GM21786 (cell line): ENCODE results near the gene SPTBN1.

Experiments used
- ATAC-seq: cut with Tn5 transposase; IDR thresholded peaks from one replicate; pipeline ENCODE4 v1.9.1; 2021; ENCODE audit not compliant: unreplicated experiment

The SPTBN1 gene

GRCh38 chr2:54603796-54604195 lies 147.7 kb downstream of the SPTBN1 start:
- no peak for ATAC-seq

GRCh38 chr2:54604871-54605270 lies 148.7 kb downstream of the SPTBN1 start:
- peak; percentile 32 for ATAC-seq

- ATAC-seq: no peak
Measured at GRCh38 chr2:54605836-54606235, 149.7 kb downstream of the SPTBN1 start.

- ATAC-seq: no peak
Measured at GRCh38 chr2:54606393-54606958, 150.3 kb downstream of the SPTBN1 start.

- ATAC-seq: no peak
Measured at GRCh38 chr2:54608224-54608623, 152.1 kb downstream of the SPTBN1 start.

- ATAC-seq: no peak
Measured at GRCh38 chr2:54609241-54609640, 153.1 kb downstream of the SPTBN1 start.

GRCh38 chr2:54609647-54610046 lies 153.5 kb downstream of the SPTBN1 start:
- no peak for ATAC-seq

- no peak for ATAC-seq
Measured at GRCh38 chr2:54610700-54611099, 154.6 kb downstream of the SPTBN1 start.

GRCh38 chr2:54611830-54612545 lies 155.9 kb downstream of the SPTBN1 start:
- no peak for ATAC-seq

GRCh38 chr2:54613386-54613785 lies 157.3 kb downstream of the SPTBN1 start:
- ATAC-seq: no peak

GRCh38 chr2:54613794-54614257 lies 157.7 kb downstream of the SPTBN1 start:
- ATAC-seq: no peak

- ATAC-seq: no peak
Measured at GRCh38 chr2:54614819-54615218, 158.7 kb downstream of the SPTBN1 start.

- no peak for ATAC-seq
Measured at GRCh38 chr2:54615832-54616534, 159.9 kb downstream of the SPTBN1 start.

GRCh38 chr2:54617409-54617808 lies 161.3 kb downstream of the SPTBN1 start:
- ATAC-seq: no peak

- ATAC-seq: no peak
Measured at GRCh38 chr2:54618646-54619565, 162.8 kb downstream of the SPTBN1 start.

GRCh38 chr2:54619660-54620231 lies 163.6 kb downstream of the SPTBN1 start:
- ATAC-seq: no peak

- ATAC-seq: no peak
Measured at GRCh38 chr2:54620948-54621347, 164.8 kb downstream of the SPTBN1 start.

GRCh38 chr2:54624591-54625071 lies 168.5 kb downstream of the SPTBN1 start:
- no peak for ATAC-seq

GRCh38 chr2:54626131-54626530 lies 170.0 kb downstream of the SPTBN1 start:
- no peak for ATAC-seq

GRCh38 chr2:54626884-54627283 lies 170.8 kb downstream of the SPTBN1 start:
- ATAC-seq: no peak

- no peak for ATAC-seq
Measured at GRCh38 chr2:54627973-54628372, 171.8 kb downstream of the SPTBN1 start.
